DND-41 (cell line): ENCODE results near the gene KCNIP1.

Experiments
- ATAC-seq: fragments of 200-7000 bp; cut with Tn5 transposase; 3 replicates; pipeline ENCODE4 v1.9.1; 2021; ENCODE audit warnings: low read depth; ENCODE audit not compliant: insufficient read depth
- DNase-seq: peaks from one replicate; pipeline ENCODE4 v3.0.0-alpha.2; 2020
- H2AFZ ChIP-seq: 2 replicates; pipeline ENCODE4 v1.6.0; 2012; ENCODE audit warnings: low read depth, low read length
- H3K27ac ChIP-seq: 2 replicates; pipeline ENCODE4 v1.5.1; 2012; ENCODE audit warnings: low read length, inconsistent platforms
- H3K27me3 ChIP-seq: fragments of 200-600 bp; sonication (generic); 2 replicates; pipeline ENCODE4 v1.6.0; 2012; ENCODE audit warnings: low read length, mild to moderate bottlenecking, inconsistent platforms; ENCODE audit not compliant: insufficient read depth, poor library complexity
- H3K36me3 ChIP-seq: 2 replicates; pipeline ENCODE4 v1.5.1; 2012; ENCODE audit warnings: low read length, inconsistent platforms; ENCODE audit not compliant: insufficient read depth
- H3K4me1 ChIP-seq: 2 replicates; pipeline ENCODE4 v1.5.1; 2012; ENCODE audit warnings: mild to moderate bottlenecking, low read length; ENCODE audit not compliant: insufficient read depth
- H3K4me2 ChIP-seq: 2 replicates; pipeline ENCODE4 v1.6.0; 2012; ENCODE audit warnings: mild to moderate bottlenecking, moderate library complexity, low read length, inconsistent platforms; ENCODE audit not compliant: insufficient read depth
- H3K4me3 ChIP-seq, 2 experiments: fragments of 200-600 bp in 1 of 2; shearing (Covaris generic) in 1 of 2; 2 replicates each; pipeline ENCODE4 v1.5.1; 2012 to 2016; ENCODE audit warnings: inconsistent platforms in 2 of 2, low read length in 2 of 2, mild to moderate bottlenecking in 2 of 2, low read depth in 1 of 2, moderate library complexity in 1 of 2
- H3K79me2 ChIP-seq: 2 replicates; pipeline ENCODE4 v1.6.0; 2012; ENCODE audit warnings: low read length, inconsistent platforms; ENCODE audit not compliant: insufficient read depth
- H3K9ac ChIP-seq: 2 replicates; pipeline ENCODE4 v1.6.0; 2012; ENCODE audit warnings: low read depth, mild to moderate bottlenecking, inconsistent platforms, low read length, moderate library complexity
- H3K9me3 ChIP-seq: 2 replicates; pipeline ENCODE4 v1.5.1; 2012; ENCODE audit warnings: low read length, moderate library complexity, mild to moderate bottlenecking, inconsistent platforms; ENCODE audit not compliant: insufficient read depth, severe bottlenecking
- H4K20me1 ChIP-seq: 2 replicates; pipeline ENCODE4 v1.6.0; 2012; ENCODE audit warnings: low read length; ENCODE audit not compliant: insufficient read depth
- EZH2 ChIP-seq: IDR thresholded peaks from 3 replicates; pipeline ENCODE4 v1.6.1; 2012; ENCODE audit warnings: borderline replicate concordance, low read depth, mild to moderate bottlenecking, moderate library complexity, low read length, inconsistent platforms; ENCODE audit not compliant: severe bottlenecking
- TF ChIP-seq, protein P1 (sequence below): IDR thresholded peaks from 2 replicates; pipeline ENCODE4 v1.5.1; 2012; ENCODE audit warnings: borderline replicate concordance, low read length, moderate library complexity, mild to moderate bottlenecking; ENCODE audit not compliant: poor library complexity, severe bottlenecking; ENCODE audit errors: extremely low read depth

KCNIP1 gene

GRCh38 chr5:170538096-170538465 lies 34.3 kb downstream of the KCNIP1 start:
- DNase-seq = no peak
- H3K9ac ChIP-seq = no peak overlapping the region
- H3K36me3 ChIP-seq = no peaks in the 10 kb centered on the region
- H3K27ac ChIP-seq = no peak overlapping the region
- ATAC-seq = no peak
- H3K4me1 ChIP-seq = no peaks in the 10 kb centered on the region
- H2AFZ ChIP-seq = no peak overlapping the region
- H3K4me2 ChIP-seq = no peak overlapping the region
- H3K4me3 ChIP-seq = no peak overlapping the region
- H3K27me3 ChIP-seq = peaks cover 15% of the 10 kb centered on the region
- no peaks in the 10 kb centered on the region for H3K79me2 ChIP-seq
- TF ChIP-seq, protein P1, sequence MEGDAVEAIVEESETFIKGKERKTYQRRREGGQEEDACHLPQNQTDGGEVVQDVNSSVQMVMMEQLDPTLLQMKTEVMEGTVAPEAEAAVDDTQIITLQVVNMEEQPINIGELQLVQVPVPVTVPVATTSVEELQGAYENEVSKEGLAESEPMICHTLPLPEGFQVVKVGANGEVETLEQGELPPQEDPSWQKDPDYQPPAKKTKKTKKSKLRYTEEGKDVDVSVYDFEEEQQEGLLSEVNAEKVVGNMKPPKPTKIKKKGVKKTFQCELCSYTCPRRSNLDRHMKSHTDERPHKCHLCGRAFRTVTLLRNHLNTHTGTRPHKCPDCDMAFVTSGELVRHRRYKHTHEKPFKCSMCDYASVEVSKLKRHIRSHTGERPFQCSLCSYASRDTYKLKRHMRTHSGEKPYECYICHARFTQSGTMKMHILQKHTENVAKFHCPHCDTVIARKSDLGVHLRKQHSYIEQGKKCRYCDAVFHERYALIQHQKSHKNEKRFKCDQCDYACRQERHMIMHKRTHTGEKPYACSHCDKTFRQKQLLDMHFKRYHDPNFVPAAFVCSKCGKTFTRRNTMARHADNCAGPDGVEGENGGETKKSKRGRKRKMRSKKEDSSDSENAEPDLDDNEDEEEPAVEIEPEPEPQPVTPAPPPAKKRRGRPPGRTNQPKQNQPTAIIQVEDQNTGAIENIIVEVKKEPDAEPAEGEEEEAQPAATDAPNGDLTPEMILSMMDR = no peak
- TF ChIP-seq EZH2 = no peak
- no peaks in the 10 kb centered on the region for H4K20me1 ChIP-seq
- H3K9me3 ChIP-seq = no peaks in the 10 kb centered on the region

DNA sequence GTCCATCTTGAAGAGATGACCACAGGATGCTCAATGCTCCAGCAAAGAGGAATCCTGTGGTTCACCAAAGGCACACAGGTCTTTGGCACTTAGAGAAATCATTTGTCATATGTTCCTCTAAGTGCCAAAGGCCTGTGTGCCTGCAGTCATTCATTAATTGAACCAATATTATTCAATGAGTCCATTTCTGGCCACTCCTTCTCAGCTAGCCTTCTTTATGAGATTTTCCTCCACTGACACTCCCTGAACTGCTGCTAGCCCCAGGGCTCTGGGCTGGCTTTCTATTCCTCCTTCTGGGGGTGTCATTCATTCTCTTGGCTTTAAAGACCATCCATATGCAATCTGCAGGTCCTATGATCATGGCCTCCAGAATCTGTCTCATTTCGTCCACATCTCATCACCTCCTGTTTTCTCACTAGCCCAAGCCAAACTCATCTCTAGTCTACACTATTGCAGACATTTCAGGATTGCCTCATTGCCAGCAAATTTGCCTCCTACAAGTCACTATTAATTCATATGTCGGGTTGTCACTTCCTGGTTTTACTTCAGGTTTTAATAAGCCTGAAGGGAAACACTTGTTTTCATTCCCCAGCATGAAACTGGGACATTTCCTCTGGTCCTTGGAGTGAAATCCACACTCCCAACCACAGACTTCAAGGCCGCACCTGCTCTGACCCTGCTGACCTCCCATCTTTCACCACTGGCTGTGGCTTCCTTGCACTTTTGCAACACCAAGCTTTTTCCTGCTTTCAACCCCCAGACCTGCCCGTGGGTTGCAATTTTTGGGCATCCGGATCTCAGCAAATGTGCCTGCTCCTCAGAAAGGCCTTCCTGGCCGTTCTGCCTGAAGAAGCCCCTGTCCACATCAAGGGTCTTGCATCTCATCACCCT lies 35.1 kb downstream of the KCNIP1 start:
- Histone ChIP-seq H3K4me3 (no peak overlapping the region), H3K9ac (no peak overlapping the region), H3K79me2 (no peaks in the 10 kb centered on the region), H3K4me1 (no peaks in the 10 kb centered on the region), H2AFZ (no peak overlapping the region), H3K9me3 (no peaks in the 10 kb centered on the region), H3K4me2 (no peak overlapping the region), H4K20me1 (no peaks in the 10 kb centered on the region), H3K36me3 (no peaks in the 10 kb centered on the region), H3K27me3 (peaks cover 15% of the 10 kb centered on the region), H3K27ac (no peak overlapping the region)
- ATAC-seq = no peak
- TF ChIP-seq, protein P1 = no peak
- TF ChIP-seq EZH2 = no peak
- DNase-seq = no peak

DNA sequence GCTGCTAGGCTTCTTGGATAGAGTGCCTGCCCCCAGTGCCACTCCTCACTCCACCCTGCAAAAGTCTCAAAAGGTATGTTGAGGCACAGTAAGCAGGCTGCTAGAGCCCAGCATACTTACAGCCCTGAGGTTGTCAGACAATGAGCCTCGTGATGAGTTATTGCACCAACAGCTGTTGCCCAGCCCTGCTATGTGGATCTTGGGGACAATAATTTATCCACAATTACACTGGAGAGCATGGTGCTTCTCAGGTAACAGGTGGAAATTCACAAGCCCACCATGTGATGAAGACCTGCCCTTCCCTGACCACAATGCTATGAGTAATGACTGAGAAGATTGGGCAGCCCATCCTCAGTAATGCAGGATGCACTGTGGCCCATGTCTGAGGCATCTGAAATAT lies 36.5 kb downstream of the KCNIP1 start:
- Histone ChIP-seq H3K4me2 (no peak overlapping the region), H3K36me3 (no peaks in the 10 kb centered on the region), H3K4me3 (no peak overlapping the region), H3K9me3 (no peaks in the 10 kb centered on the region), H4K20me1 (no peaks in the 10 kb centered on the region), H2AFZ (no peak overlapping the region), H3K79me2 (no peaks in the 10 kb centered on the region), H3K4me1 (no peaks in the 10 kb centered on the region), H3K27me3 (peaks cover 17% of the 10 kb centered on the region), H3K27ac (no peak overlapping the region), H3K9ac (no peak overlapping the region)
- no peak for DNase-seq
- no peak for TF ChIP-seq EZH2
- no peak for ATAC-seq

GRCh38 chr5:170541146-170541769 lies 37.4 kb downstream of the KCNIP1 start:
- H3K27me3 ChIP-seq = peaks cover 14% of the 10 kb centered on the region
- no peak for ATAC-seq
- TF ChIP-seq, protein P1 = no peak
- no peak for TF ChIP-seq EZH2
- no peak for DNase-seq
- no peaks in the 10 kb centered on the region for H3K9me3 ChIP-seq
- H2AFZ ChIP-seq = no peak overlapping the region
- no peaks in the 10 kb centered on the region for H3K79me2 ChIP-seq
- H3K27ac ChIP-seq = no peak overlapping the region
- H3K4me2 ChIP-seq = no peak overlapping the region
- H3K4me1 ChIP-seq = no peaks in the 10 kb centered on the region
- H3K4me3 ChIP-seq = no peak overlapping the region
- H3K9ac ChIP-seq = no peak overlapping the region
- no peaks in the 10 kb centered on the region for H4K20me1 ChIP-seq
- no peaks in the 10 kb centered on the region for H3K36me3 ChIP-seq
